ENCODE data around the gene HAO2.

HAO2 gene

GRCh38 chr1:119380983-119381662, 12.5 kb downstream of the HAO2 start:
- no peak for DNase-seq (ENCODE audit: low spot score)

DNA sequence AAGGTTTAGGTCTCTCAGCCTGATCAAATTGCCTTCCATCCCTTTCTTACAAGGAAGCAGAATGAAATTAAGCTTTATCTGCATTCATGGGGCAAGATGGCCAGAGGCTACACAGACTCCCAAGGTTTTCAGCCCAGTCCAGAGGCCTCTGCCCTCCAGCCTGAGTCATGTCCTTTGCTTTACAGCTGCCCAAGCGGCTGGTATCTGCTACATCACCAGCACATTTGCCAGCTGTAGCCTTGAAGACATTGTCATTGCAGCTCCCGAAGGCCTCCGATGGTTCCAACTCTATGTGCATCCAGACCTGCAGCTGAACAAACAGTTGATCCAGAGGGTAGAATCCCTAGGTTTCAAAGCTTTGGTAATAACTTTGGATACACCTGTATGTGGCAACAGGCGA, 16.0 kb downstream of the HAO2 start:
- no peak for DNase-seq (ENCODE audit: low spot score)

DNA sequence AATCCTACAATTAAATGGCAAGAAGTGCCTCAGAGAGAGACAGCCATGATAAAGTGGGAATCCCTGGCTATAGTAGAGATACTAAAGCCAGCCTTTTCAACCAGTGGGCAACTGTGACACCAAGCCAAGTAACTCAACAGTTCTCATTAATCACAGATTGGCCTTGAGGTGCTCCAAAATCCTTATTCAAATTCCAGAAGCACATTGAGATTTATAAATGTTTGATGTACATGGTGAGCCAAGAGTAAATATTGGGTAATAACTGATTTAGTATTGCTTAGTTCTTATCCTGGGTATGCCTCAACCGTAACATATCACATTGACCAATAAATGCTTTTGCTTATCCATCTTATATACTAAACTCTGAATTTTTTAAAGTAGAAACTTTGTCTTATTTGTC, 17.1 kb downstream of the HAO2 start:
- DNase-seq (ENCODE audit: low spot score) = no peak

DNA sequence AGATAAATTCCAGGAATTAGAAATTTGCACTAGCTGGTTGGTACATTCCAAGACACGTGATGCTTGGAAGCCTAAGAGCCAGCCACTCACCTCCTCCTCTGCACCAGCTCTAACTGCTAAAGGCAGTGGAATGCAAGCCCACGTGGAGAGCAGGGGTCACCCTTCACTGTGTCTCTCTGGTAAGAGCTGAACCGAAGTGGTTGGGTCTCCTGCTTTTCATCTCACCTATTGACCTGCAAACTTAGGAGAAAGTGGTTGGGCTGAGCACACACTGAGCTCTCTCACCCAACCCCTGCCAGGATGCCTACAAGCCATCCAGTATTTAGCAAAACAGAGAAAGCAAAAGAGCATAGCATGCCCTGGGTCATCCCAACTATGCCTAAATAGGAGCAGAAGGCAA, 19.3 kb downstream of the HAO2 start:
- DNase-seq (ENCODE audit: low spot score) = no peak

DNA sequence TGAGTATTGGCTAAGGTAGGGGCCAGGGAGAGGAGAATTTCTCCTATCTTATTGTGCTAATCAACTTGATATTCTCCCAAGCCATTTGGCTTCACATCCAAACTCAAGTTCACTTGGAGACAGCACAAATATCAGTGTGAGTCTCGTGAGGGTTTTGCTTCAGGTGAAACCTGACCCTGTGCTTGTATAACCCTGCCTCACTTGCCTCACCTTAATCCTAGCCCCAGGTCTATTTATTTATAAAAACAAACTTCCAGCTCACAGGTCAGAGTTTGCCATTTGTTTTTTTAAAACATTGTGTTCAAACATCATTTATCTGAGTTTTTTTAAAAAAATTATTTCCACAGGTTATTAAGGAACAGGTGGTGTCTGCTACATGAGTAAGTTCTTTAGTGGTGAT, 19.9 kb downstream of the HAO2 start:
- DNase-seq (ENCODE audit: low spot score) = no peak

- no peak for DNase-seq (ENCODE audit: low spot score)
These were observed 21.9 kb downstream of the HAO2 start for GRCh38 chr1:119390526-119390925.

DNA sequence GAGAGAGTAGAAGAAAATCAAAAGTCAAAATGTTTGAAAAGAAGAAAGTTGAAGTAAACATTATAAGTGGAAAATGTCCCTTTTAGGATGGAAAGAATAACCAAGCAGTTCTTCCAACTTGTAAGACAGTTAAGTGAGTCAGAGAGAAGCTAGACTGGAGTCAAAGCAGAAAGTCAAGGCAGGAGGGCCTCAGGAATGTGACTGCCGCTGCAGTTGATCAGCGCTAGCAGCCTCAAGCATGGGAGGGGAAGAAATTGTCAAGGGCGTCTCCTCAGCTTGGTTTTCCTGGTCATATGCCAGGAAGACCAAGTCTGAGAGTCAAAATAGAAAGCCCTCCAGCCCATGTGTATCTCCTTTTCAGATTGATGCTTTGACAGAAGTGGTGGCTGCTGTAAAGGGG, 23.2 kb downstream of the HAO2 start:
- DNase-seq (ENCODE audit: low spot score) = no peak

- DNase-seq (ENCODE audit: low spot score) = no peak
These were observed 25.5 kb downstream of the HAO2 start for GRCh38 chr1:119394085-119394484.

GRCh38 chr1:119396982-119397381, 28.4 kb downstream of the HAO2 start:
- DNase-seq (ENCODE audit: low spot score) = no peak

DNA sequence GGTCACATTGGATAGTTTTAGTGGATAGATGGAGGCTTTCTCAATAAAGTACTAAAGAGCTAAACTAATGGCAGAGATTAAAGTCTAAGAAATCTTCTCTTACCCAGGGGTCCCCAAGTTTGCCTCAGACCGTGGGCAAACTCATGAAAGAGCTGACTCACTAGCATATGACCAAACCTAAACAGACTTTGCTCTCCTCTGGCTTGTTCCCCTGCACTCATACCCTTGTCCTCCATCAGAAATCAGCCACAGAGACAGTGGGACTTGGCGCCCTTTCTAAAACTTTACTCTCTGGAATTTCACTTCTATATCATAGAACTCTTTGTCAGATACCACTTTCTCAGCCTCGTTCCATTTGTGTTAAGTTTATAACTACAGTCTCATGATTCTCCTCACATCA, 29.4 kb downstream of the HAO2 start:
- DNase-seq (ENCODE audit: low spot score) = no peak

DNA sequence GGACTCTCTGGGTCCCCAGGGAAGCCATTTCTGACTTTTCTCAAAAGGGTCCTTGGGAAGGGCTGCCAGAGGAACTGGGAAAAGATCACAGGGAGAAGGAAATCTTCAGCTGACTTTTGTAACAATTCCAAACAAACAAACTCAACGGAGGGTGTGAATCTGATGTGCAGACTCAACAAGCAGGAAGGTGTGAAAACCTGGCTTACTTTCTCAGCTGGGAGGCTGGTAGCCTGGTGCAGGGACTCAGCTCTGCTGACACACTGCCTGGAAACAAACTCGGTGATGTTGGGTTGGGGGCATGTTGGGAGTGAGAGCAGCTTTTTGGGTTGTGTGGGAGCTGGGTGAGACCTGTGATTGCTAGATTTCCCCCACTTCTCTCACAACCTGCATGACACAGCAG, 36.2 kb downstream of the HAO2 start:
- DNase-seq (ENCODE audit: low spot score) = no peak

GRCh38 chr1:119409731-119410130, 41.1 kb downstream of the HAO2 start:
- no peak for DNase-seq (ENCODE audit: low spot score)

- DNase-seq (ENCODE audit: low spot score) = no peak
These were observed 42.4 kb downstream of the HAO2 start for GRCh38 chr1:119410961-119411360.

GRCh38 chr1:119414950-119415349, 46.4 kb downstream of the HAO2 start, which contains the start of gene HSD3B2:
HSD3B2 (plus strand) TSS chr1:119415150; CDS start chr1:119415420, 270 bp downstream.
- no peak for DNase-seq (ENCODE audit: low spot score)

- DNase-seq (ENCODE audit: low spot score) = no peak
These were observed 47.5 kb downstream of the HAO2 start for GRCh38 chr1:119416006-119416640.

DNA sequence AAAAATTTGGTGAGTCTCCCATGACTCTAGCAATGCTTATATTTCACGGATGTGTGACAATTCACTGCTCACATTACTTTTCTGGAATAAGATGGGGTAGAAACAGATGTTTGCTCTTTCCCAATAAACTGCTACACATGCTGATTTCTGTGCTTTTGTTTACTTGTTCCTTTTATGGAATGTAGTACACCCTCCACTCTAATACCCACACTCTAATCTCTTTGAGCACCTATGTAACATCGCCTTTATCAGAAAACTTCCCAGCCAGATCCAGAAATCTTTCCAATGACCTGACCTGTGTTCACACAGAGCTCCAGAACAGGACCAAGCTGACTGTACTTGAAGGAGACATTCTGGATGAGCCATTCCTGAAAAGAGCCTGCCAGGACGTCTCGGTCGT, 50.5 kb downstream of the HAO2 start:
- DNase-seq (ENCODE audit: low spot score) = no peak

DNA sequence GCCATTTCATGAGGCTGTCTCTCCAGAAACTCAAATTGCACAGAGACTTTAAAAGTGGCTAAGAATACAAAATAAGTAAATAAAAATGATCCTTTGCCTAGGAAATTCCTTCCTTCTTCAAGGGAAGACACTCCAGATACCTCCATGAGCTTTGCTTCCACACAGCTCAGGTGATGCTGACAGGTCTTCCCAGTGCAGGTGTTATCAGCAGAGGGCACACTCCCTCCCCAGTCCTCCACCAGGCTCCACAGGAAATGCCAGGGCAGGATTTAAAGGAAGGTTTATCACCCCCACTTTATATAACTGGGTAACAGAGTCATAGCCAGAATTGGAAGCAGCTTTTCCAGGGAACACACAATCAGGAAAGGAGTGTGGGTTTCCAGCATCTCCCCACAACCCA, 52.1 kb downstream of the HAO2 start:
- DNase-seq (ENCODE audit: low spot score) = no peak

- no peak for DNase-seq (ENCODE audit: low spot score)
These were observed 54.0 kb downstream of the HAO2 start for GRCh38 chr1:119422631-119423030.

DNA sequence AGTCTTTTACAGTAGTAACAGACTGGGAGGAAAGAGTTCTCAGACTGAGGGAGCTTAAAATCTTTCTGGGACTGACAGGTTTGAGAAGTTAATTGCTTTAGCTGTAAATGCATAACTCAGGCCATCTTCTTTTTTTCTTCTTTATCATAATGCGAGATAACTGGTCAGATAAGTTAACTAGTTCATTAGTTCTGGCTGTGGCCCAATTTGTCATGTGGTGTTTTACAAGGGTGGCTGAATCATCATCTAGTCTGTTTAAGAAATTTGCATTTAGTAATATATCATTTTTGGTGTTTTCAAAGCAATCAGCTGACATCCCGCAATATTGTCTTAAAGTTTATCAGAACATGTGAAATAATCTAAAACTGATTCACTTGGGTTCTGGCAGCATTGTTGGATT, 60.4 kb downstream of the HAO2 start:
- DNase-seq (ENCODE audit: low spot score) = no peak

DNA sequence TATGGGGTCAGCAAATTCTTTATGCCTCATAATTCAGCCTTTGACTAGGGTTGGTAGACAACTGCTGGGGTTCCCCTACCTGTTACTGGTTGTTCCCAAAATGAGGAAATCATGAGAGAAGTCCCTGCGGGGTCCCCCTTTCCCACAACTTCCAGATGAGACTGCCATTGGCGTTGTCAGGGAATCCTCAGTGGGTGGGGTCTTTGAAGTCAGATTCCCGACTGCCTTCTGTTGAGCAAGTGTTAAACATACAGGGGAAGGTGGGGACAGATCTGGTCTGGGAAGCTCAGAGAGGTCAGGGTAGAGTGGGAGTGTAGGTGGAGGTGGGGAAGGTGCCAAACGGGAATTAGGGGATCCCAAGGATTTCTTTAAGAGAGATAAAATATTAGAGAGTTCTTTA, 61.1 kb downstream of the HAO2 start:
- no peak for DNase-seq (ENCODE audit: low spot score)

- no peak for DNase-seq (ENCODE audit: low spot score)
These were observed 61.9 kb downstream of the HAO2 start for GRCh38 chr1:119430486-119430885.

DNA sequence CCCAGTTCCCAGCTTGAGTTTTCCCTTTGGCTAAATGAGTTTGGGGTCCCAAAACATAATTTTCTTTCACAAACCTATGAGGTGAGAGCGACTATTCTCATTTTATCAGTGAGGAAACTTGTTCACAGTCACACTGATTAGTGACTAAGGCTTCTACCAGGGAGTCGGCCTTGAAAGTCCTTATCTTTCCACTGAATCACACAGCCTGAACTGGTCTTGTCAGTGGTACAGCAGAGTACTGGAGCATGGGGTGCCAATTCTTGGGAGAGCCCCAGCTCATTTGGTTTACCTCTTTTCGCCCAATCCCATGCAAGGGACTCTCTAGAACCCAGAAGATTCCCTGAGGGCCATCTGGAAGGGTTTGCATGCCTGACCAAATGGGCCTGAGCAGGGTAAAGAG, 63.3 kb downstream of the HAO2 start:
- DNase-seq (ENCODE audit: low spot score) = no peak

GRCh38 chr1:119435052-119435451, 66.5 kb downstream of the HAO2 start:
- DNase-seq (ENCODE audit: low spot score) = no peak

GRCh38 chr1:119438761-119439160, 70.2 kb downstream of the HAO2 start:
- DNase-seq (ENCODE audit: low spot score) = no peak

All from CD4-positive, alpha-beta T cell treated with Interleukin-2 at 100 ng/mL for 4 hours (primary cell).